Measurements from ENCODE around the gene TSEN54. TPM values are rescaled to one million over a fixed set of nuclear protein-coding genes. Genes with fewer than 3 reads are reported as not detected.

The TSEN54 gene
- total RNA-seq, 4 donors from 2014 or later = 15.4 to 31.2 (median 17.8) TPM

GRCh38 chr17:75542728-75543336 is 26.5 kb downstream of the TSEN54 start:
- no peaks in the 10 kb centered on the region for H3K27me3 ChIP-seq
- no peak overlapping the region for H3K27ac ChIP-seq
- H3K4me1 ChIP-seq = no peaks in the 10 kb centered on the region
- H3K36me3 ChIP-seq = no peaks in the 10 kb centered on the region
- TF ChIP-seq POLR2A (IDR thresholded peaks at IDR 0.05) (no peak), CTCF (IDR thresholded peaks at IDR 0.05 in 4 of 5, conservative IDR thresholded peaks at IDR 0.05 in 1 of 5) (no peak)
- H3K4me3 ChIP-seq = no peak overlapping the region
- H3K9me3 ChIP-seq = no peaks in the 10 kb centered on the region
- intact Hi-C loops (cut with DNase I; ENCODE audit: low total_unique reads) = no loop called here
- DNase-seq (no peak), ATAC-seq (no peak)
- in situ Hi-C loops (cut with MboI; ENCODE audit: low sequenced_read_pairs in 4 of 4) = loop anchor here in 3 of 4 donors (25.0 kb wide), 1 partner anchor 231 kb away; no protein-coding TSS in a partner anchor

- ATAC-seq (no peak), DNase-seq (no peak)
- Histone ChIP-seq H3K36me3 (no peaks in the 10 kb centered on the region), H3K4me3 (no peak overlapping the region), H3K9me3 (no peaks in the 10 kb centered on the region), H3K4me1 (no peaks in the 10 kb centered on the region), H3K27ac (no peak overlapping the region), H3K27me3 (no peaks in the 10 kb centered on the region)
- in situ Hi-C loops (cut with MboI; ENCODE audit: low sequenced_read_pairs in 4 of 4) = loop anchor here in 3 of 4 donors (25.0 kb wide), 1 partner anchor 232 kb away; no protein-coding TSS in a partner anchor
- TF ChIP-seq POLR2A (IDR thresholded peaks at IDR 0.05) (no peak), CTCF (IDR thresholded peaks at IDR 0.05 in 4 of 5, conservative IDR thresholded peaks at IDR 0.05 in 1 of 5) (no peak)
- intact Hi-C loops (cut with DNase I; ENCODE audit: low total_unique reads) = no loop called here
These were observed 27.9 kb downstream of the TSEN54 start for GRCh38 chr17:75544250-75544649.

GRCh38 chr17:75546181-75546580 is 29.9 kb downstream of the TSEN54 start:
- intact Hi-C loops (cut with DNase I; ENCODE audit: low total_unique reads) = no loop called here
- in situ Hi-C loops (cut with MboI; ENCODE audit: low sequenced_read_pairs in 4 of 4) = loop anchor here in 3 of 4 donors (25.0 kb wide), 1 partner anchor 234 kb away; no protein-coding TSS in a partner anchor
- Histone ChIP-seq H3K9me3 (no peaks in the 10 kb centered on the region), H3K27ac (no peak overlapping the region), H3K36me3 (no peaks in the 10 kb centered on the region), H3K4me3 (no peak overlapping the region), H3K4me1 (peaks cover 0 to 4% of the 10 kb centered on the region in 2 donors), H3K27me3 (no peaks in the 10 kb centered on the region)
- DNase-seq (no peak), ATAC-seq (no peak)
- TF ChIP-seq CTCF (IDR thresholded peaks at IDR 0.05 in 4 of 5, conservative IDR thresholded peaks at IDR 0.05 in 1 of 5) = no peak
- no peak for TF ChIP-seq POLR2A (IDR thresholded peaks at IDR 0.05)

GRCh38 chr17:75547091-75547490 is 30.8 kb downstream of the TSEN54 start:
- DNase-seq (no peak), ATAC-seq (no peak)
- H3K9me3 ChIP-seq = no peaks in the 10 kb centered on the region
- no peak overlapping the region for H3K27ac ChIP-seq
- in situ Hi-C loops (cut with MboI; ENCODE audit: low sequenced_read_pairs in 4 of 4) (loop anchor here in 3 of 4 donors (25.0 kb wide), 1 partner anchor 235 kb away; no protein-coding TSS in a partner anchor), intact Hi-C loops (cut with DNase I; ENCODE audit: low total_unique reads) (no loop called here)
- H3K36me3 ChIP-seq = no peaks in the 10 kb centered on the region
- H3K27me3 ChIP-seq = no peaks in the 10 kb centered on the region
- no peak overlapping the region for H3K4me3 ChIP-seq
- no peak for TF ChIP-seq CTCF (IDR thresholded peaks at IDR 0.05 in 4 of 5, conservative IDR thresholded peaks at IDR 0.05 in 1 of 5)
- TF ChIP-seq POLR2A (IDR thresholded peaks at IDR 0.05) = no peak
- H3K4me1 ChIP-seq = peaks cover 0 to 4% of the 10 kb centered on the region in 2 donors

All from gastrocnemius medialis (tissue), 4 donors.